K562 (cell line): ENCODE measurements around the gene CHRNA9. TPM values are rescaled to one million over a fixed set of nuclear protein-coding genes. Genes with fewer than 3 reads are reported as not detected.

ENCODE experiments used
- ATAC-seq: fragments of 200-7000 bp; cut with Tn5 transposase; 3 replicates; pipeline ENCODE4 v1.9.1; 2020; ENCODE audit warnings: moderate library complexity
- BruUV-seq: library from RNA; stranded (reverse); fragments of 400-500 nt; replicated peaks from 2 replicates; lab custom pipeline; 2021; lab: Mats Ljungman, UMichigan
- CTCF ChIA-PET: fragments of 300-600 bp; formaldehyde crosslinking; extraction: SDS; loops from one replicate; lab custom pipeline; 2021; ENCODE audit warnings: low intra/inter-chr PET ratio; lab: Yijun Ruan, JAX
- POLR2A ChIA-PET: fragments of 300-600, 350-650 bp; sonication (Branson Sonifier 250); formaldehyde crosslinking; extraction: SDS; loops from one replicate; lab custom pipeline; 2021; ENCODE audit warnings: antibody characterized with exemption, inconsistent platforms; lab: Yijun Ruan, JAX
- DNase-seq, 4 experiments: peaks; one replicate each; pipeline versions ENCODE4 v3.0.0 to v3.0.0-alpha.2; 2011 to 2018; ENCODE audit warnings: low spot score in 3 of 4, mixed read lengths in 3 of 4; ENCODE audit errors: extremely low read depth in 1 of 4
- FAIRE-seq: peaks from 2 replicates; lab custom pipeline; 2011; peaks lifted over from hg19 to GRCh38; lab: Jason Lieb, UNC
- H2AFZ ChIP-seq: 2 replicates; pipeline ENCODE4 v1.6.0; 2011; ENCODE audit warnings: low read depth, low read length, control low read depth, inconsistent platforms
- H3K27ac ChIP-seq: fragments of 200-600 bp; 3 replicates; pipeline ENCODE4 v1.8.0; 2011; ENCODE audit warnings: low read depth, mild to moderate bottlenecking, control low read depth, inconsistent platforms, low read length, moderate library complexity, mixed read lengths; ENCODE audit errors: extremely low read depth
- H3K27me3 ChIP-seq, 2 experiments: fragments of 300-600 bp in 1 of 2; 2 replicates in 1 of 2; 3 replicates in 1 of 2; pipeline versions ENCODE4 v1.6.0 to v1.8.0; 2011; ENCODE audit warnings: inconsistent platforms in 2 of 2, low read length in 2 of 2, mild to moderate bottlenecking in 1 of 2, mixed read lengths in 1 of 2, moderate library complexity in 1 of 2; ENCODE audit not compliant: control insufficient read depth in 2 of 2, insufficient read depth in 2 of 2
- H3K36me3 ChIP-seq: fragments of 300-600 bp; 3 replicates; pipeline ENCODE4 v1.8.0; 2011; ENCODE audit warnings: mild to moderate bottlenecking, low read length, inconsistent platforms; ENCODE audit not compliant: control insufficient read depth, insufficient read depth
- H3K4me1 ChIP-seq, 2 experiments: fragments of 200-600 bp in 1 of 2; replicated peaks in 1 of 2; 2 replicates in 1 of 2; 3 replicates in 1 of 2; pipeline versions ENCODE4 v1.5.1 to v1.8.0; 2011; ENCODE audit warnings: inconsistent platforms in 2 of 2, low read length in 2 of 2, mild to moderate bottlenecking in 1 of 2, mixed read lengths in 1 of 2, moderate library complexity in 1 of 2; ENCODE audit not compliant: control insufficient read depth in 2 of 2, insufficient read depth in 2 of 2
- H3K4me2 ChIP-seq: 2 replicates; pipeline ENCODE4 v1.6.1; 2011; ENCODE audit warnings: low read length, control low read depth, inconsistent platforms, mixed read lengths; ENCODE audit not compliant: insufficient read depth
- H3K4me3 ChIP-seq: fragments of 200-600 bp; sonication (generic), shearing (Covaris generic); 2 replicates; pipeline ENCODE4 v1.5.1; 2016; ENCODE audit warnings: control low read depth, inconsistent platforms
- H3K79me2 ChIP-seq: fragments of 200-600 bp; 3 replicates; pipeline ENCODE4 v1.8.0; 2011; ENCODE audit warnings: low read length, inconsistent platforms; ENCODE audit not compliant: control insufficient read depth, insufficient read depth
- H3K9ac ChIP-seq, 2 experiments: 2 replicates each; pipeline versions ENCODE4 v1.6.0 to v1.6.1; 2011; ENCODE audit warnings: low read depth in 2 of 2, low read length in 2 of 2, control low read depth in 1 of 2, inconsistent platforms in 1 of 2, mild to moderate bottlenecking in 1 of 2, mixed read lengths in 1 of 2; ENCODE audit not compliant: insufficient read depth in 1 of 2
- H3K9me1 ChIP-seq: one replicate; pipeline ENCODE4 v1.6.0; 2011; ENCODE audit warnings: inconsistent platforms, mild to moderate bottlenecking, low read length, moderate library complexity; ENCODE audit not compliant: control insufficient read depth, insufficient read depth
- H3K9me3 ChIP-seq: replicated peaks from 2 replicates; pipeline ENCODE4 v1.5.1; 2011; ENCODE audit warnings: low read depth, low read length, inconsistent platforms; ENCODE audit not compliant: control insufficient read depth, insufficient read depth
- H4K20me1 ChIP-seq: replicated peaks from 2 replicates; pipeline ENCODE4 v1.6.1; 2011; ENCODE audit warnings: low read length, inconsistent platforms, mixed read lengths; ENCODE audit not compliant: control insufficient read depth, insufficient read depth
- FOSL1 ChIP-seq: fragments of 200-800 bp; sonication (Bioruptor generic); conservative IDR thresholded peaks from 2 replicates; pipeline ENCODE4 v1.6.1; 2016; ENCODE audit warnings: missing genetic modification characterization, missing compliant biosample characterization
- NBN ChIP-seq: fragments of 450-650 bp; IDR thresholded peaks from 2 replicates; pipeline ENCODE4 v1.6.1; 2016; ENCODE audit warnings: low read depth, mild to moderate bottlenecking
- NFIC ChIP-seq: fragments of 450-650 bp; IDR thresholded peaks from 2 replicates; pipeline ENCODE4 v1.6.1; 2017; ENCODE audit warnings: mild to moderate bottlenecking, inconsistent platforms
- RB1 ChIP-seq: fragments of 450-650 bp; IDR thresholded peaks from 2 replicates; pipeline ENCODE4 v1.6.1; 2017; ENCODE audit warnings: low read depth, mild to moderate bottlenecking
- SP2 ChIP-seq: IDR thresholded peaks from 2 replicates; pipeline ENCODE4 v1.6.1; 2011; ENCODE audit warnings: mild to moderate bottlenecking, low read depth, low read length, moderate library complexity; ENCODE audit not compliant: poor library complexity, severe bottlenecking; ENCODE audit errors: extremely low read depth
- SPI1 ChIP-seq: IDR thresholded peaks from 2 replicates; pipeline ENCODE4 v1.6.1; 2011; ENCODE audit warnings: low read depth, low read length, control low read depth, borderline replicate concordance
- TFAM ChIP-seq: fragments of 250-450 bp; sonication (Bioruptor Pico); conservative IDR thresholded peaks from 2 replicates; pipeline ENCODE4 v1.5.0; 2021; ENCODE audit warnings: mild to moderate bottlenecking, moderate library complexity
- WGBS: fragments of 100-300 bp; shearing (Covaris generic); methylation state at CpG from one replicate; pipeline ENCODE4 v1.1.6; 2016; ENCODE audit warnings: low coverage, mixed read lengths; ENCODE audit not compliant: insufficient coverage; ENCODE audit errors: missing lambda C conversion rate; 5-methylcytosine and 5-hydroxymethylcytosine counted together
- in situ Hi-C: fragments of 300-500 bp; cut with MboI; formaldehyde crosslinking; loops from 4 replicates; pipeline ENCODE4 v1.15.0; 2018; ENCODE audit warnings: inconsistent platforms, mixed read lengths
- intact Hi-C: fragments of 100-400 bp; cut with micrococcal nuclease; formaldehyde crosslinking; loops from 2 replicates; pipeline ENCODE4 v1.14.2; 2022
- polyA plus RNA-seq, 8 experiments: library from polyadenylated mRNA; depleted of rRNA in 4 of 8; stranded (reverse) in 5 of 8; unstranded in 3 of 8; fragments of >200 nt; fragmentation: Nextera tagmentation in 2 of 8; fragmentation: Illumina TruSeq in 1 of 8; extraction: Ambion mirVana in 2 of 8; extraction: Trizol in 1 of 8; gene quantifications; 2 replicates each; pipeline versions ENCODE4 v1.2.1 to v1.2.3, GENCODE V29; 2011 to 2014; ENCODE audit warnings: inconsistent platforms in 1 of 8, missing spikeins in 1 of 8
- total RNA-seq, 7 experiments: library from RNA; depleted of rRNA in 6 of 7; stranded (reverse); fragments of >200 nt in 6 of 7; fragmentation: Illumina TruSeq in 2 of 7; extraction: Trizol in 2 of 7; gene quantifications; 2 replicates each; pipeline versions ENCODE4 v1.2.1 to v1.2.3, GENCODE V29; 2011 to 2021; ENCODE audit warnings: low replicate concordance in 1 of 7
- TF ChIP-seq, protein P1 (sequence below): fragments of 250-450 bp; sonication (Bioruptor Pico); IDR thresholded peaks from 2 replicates; pipeline ENCODE4 v1.5.0; 2021; ENCODE audit warnings: mild to moderate bottlenecking, borderline replicate concordance
- TF ChIP-seq, protein P2 (sequence below): fragments of 150-350 bp; IDR thresholded peaks from 2 replicates; pipeline ENCODE4 v1.6.1; 2014; ENCODE audit warnings: low read depth, mild to moderate bottlenecking, low read length, borderline replicate concordance

The CHRNA9 gene
- total and polyA plus RNA-seq, 9 of the 15 experiments (the other 6 are each of a cell fraction or from before 2014, with no cell fraction given): not detected

DNA sequence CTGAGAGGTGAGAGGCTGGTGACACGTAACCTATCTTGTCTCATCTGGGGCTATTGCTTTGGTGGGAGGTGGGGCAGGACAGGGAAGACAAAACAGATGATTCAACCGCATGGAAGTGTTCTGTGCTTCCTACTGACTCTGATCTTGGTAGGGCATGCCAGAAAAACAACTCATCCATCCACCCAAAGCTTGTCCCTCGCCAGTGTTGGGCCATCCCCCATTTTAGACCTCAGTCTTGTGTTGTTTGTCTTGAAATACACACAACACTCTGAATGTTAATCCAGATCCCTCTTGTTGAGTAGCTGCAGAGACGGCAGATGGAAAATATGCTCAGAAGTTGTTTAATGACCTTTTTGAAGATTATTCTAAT is 377 bp downstream of the CHRNA9 start:
- WGBS: 7% methylated on average over 4 of the region's 4 CpGs
- Histone ChIP-seq H3K4me3 (no peak overlapping the region), H2AFZ (peak overlapping the region; percentile 18; the same call in 1 of the 2 replicates)
- TF ChIP-seq NBN (no peak), FOSL1 (tag) (0 out of 2 replicates have a peak, but pooled peaks have one; percentile 29), SPI1 (no peak)
- TF ChIP-seq, all 486 proteins: peak for 1
- BruUV-seq: no TSS peak
- ChIA-PET POLR2A (interaction anchor here (0.5 to 0.7 kb wide), 3 partner anchors 17 to 506 kb away, joined by 3 to 5 read pairs (median 3); no protein-coding TSS in a partner anchor), CTCF (no interaction called here)
- Histone ChIP-seq H3K9me3 (no peaks in the 10 kb centered on the region), H3K4me1 (peaks cover 0 to 11% of the 10 kb centered on the region in 2 experiments; a peak in 3 of 5 replicates), H3K9ac (no peak overlapping the region), H3K27me3 (peaks cover 39 to 70% of the 10 kb centered on the region in 2 experiments), H3K27ac (no peak overlapping the region), H3K4me2 (no peak overlapping the region), H4K20me1 (no peaks in the 10 kb centered on the region), H3K9me1 (no peaks in the 10 kb centered on the region), H3K36me3 (no peaks in the 10 kb centered on the region), H3K79me2 (no peaks in the 10 kb centered on the region)
- ATAC-seq: peak; percentile 34
- in situ Hi-C loops (no loop called here), intact Hi-C loops (no loop called here)
- FAIRE-seq: no peak
- DNase-seq: no peak

DNA sequence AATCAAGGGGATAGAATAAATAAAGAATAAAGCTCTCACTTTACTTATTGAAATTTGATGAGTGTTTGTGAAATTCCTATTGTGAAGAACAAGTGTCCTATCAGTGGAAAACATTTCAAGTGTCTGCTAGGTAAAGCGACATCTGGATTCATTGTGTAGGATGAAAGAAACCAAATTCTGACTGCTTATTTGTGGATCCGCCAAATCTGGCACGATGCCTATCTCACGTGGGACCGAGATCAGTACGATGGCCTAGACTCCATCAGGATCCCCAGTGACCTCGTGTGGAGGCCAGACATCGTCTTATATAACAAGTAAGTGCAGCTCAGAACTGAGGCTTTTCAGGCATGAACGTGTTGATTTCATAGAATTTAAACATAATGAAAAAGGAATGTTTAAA is 1.9 kb downstream of the CHRNA9 start:
- Histone ChIP-seq H3K27ac (no peak overlapping the region), H3K27me3 (peaks cover 33 to 63% of the 10 kb centered on the region in 2 experiments), H3K4me1 (peaks cover 0 to 11% of the 10 kb centered on the region in 2 experiments; a peak in 3 of 5 replicates), H4K20me1 (no peaks in the 10 kb centered on the region), H2AFZ (no peak overlapping the region), H3K4me3 (no peak overlapping the region), H3K79me2 (no peaks in the 10 kb centered on the region), H3K9ac (no peak overlapping the region), H3K36me3 (no peaks in the 10 kb centered on the region), H3K4me2 (no peak overlapping the region), H3K9me3 (no peaks in the 10 kb centered on the region), H3K9me1 (no peaks in the 10 kb centered on the region)
- FAIRE-seq (peak; percentile 72), ATAC-seq (no peak), DNase-seq (no peak)
- in situ Hi-C loops: no loop called here
- intact Hi-C loops: no loop called here
- ChIA-PET POLR2A (interaction anchor here (0.6 to 1.0 kb wide), 3 partner anchors 10 to 275 kb away, joined by 3 to 4 read pairs (median 3); no protein-coding TSS in a partner anchor), CTCF (no interaction called here)
- 7% methylated on average over 9 of the region's 9 CpGs for WGBS
- TF ChIP-seq SP2: no peak
- TF ChIP-seq TFAM (CRISPR knock-in tag): no peak
- TF ChIP-seq RB1: no peak
- TF ChIP-seq, protein P1, sequence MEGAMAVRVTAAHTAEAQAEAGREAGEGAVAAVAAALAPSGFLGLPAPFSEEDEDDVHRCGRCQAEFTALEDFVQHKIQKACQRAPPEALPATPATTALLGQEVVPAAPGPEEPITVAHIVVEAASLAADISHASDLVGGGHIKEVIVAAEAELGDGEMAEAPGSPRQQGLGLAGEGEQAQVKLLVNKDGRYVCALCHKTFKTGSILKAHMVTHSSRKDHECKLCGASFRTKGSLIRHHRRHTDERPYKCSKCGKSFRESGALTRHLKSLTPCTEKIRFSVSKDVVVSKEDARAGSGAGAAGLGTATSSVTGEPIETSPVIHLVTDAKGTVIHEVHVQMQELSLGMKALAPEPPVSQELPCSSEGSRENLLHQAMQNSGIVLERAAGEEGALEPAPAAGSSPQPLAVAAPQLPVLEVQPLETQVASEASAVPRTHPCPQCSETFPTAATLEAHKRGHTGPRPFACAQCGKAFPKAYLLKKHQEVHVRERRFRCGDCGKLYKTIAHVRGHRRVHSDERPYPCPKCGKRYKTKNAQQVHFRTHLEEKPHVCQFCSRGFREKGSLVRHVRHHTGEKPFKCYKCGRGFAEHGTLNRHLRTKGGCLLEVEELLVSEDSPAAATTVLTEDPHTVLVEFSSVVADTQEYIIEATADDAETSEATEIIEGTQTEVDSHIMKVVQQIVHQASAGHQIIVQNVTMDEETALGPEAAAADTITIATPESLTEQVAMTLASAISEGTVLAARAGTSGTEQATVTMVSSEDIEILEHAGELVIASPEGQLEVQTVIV (CRISPR knock-in tag): no peak
- TF ChIP-seq, protein P2, sequence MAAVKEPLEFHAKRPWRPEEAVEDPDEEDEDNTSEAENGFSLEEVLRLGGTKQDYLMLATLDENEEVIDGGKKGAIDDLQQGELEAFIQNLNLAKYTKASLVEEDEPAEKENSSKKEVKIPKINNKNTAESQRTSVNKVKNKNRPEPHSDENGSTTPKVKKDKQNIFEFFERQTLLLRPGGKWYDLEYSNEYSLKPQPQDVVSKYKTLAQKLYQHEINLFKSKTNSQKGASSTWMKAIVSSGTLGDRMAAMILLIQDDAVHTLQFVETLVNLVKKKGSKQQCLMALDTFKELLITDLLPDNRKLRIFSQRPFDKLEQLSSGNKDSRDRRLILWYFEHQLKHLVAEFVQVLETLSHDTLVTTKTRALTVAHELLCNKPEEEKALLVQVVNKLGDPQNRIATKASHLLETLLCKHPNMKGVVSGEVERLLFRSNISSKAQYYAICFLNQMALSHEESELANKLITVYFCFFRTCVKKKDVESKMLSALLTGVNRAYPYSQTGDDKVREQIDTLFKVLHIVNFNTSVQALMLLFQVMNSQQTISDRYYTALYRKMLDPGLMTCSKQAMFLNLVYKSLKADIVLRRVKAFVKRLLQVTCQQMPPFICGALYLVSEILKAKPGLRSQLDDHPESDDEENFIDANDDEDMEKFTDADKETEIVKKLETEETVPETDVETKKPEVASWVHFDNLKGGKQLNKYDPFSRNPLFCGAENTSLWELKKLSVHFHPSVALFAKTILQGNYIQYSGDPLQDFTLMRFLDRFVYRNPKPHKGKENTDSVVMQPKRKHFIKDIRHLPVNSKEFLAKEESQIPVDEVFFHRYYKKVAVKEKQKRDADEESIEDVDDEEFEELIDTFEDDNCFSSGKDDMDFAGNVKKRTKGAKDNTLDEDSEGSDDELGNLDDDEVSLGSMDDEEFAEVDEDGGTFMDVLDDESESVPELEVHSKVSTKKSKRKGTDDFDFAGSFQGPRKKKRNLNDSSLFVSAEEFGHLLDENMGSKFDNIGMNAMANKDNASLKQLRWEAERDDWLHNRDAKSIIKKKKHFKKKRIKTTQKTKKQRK: no peak
- peak; percentile 63; the same call in 1 of the 2 replicates for TF ChIP-seq NFIC
- no TSS peak for BruUV-seq
